8988T (cell line): ENCODE results near the gene HLCS.

Experiments used
- DNase-seq: peaks from one replicate; pipeline ENCODE4 v3.0.0; 2011

Gene HLCS

GRCh38 chr21:36713746-36714145 lies 252.7 kb downstream of the HLCS start:
- no peak for DNase-seq

GRCh38 chr21:36710729-36711048 lies 255.8 kb downstream of the HLCS start:
- no peak for DNase-seq

GRCh38 chr21:36709868-36710728 lies 256.4 kb downstream of the HLCS start:
- no peak for DNase-seq

GRCh38 chr21:36709030-36709867 lies 257.2 kb downstream of the HLCS start:
- no peak for DNase-seq

- no peak for DNase-seq
These were observed 258.0 kb downstream of the HLCS start for GRCh38 chr21:36708286-36709029.

- DNase-seq = no peak
These were observed 258.6 kb downstream of the HLCS start for GRCh38 chr21:36707763-36708285.

GRCh38 chr21:36706951-36707762 lies 259.3 kb downstream of the HLCS start:
- no peak for DNase-seq

GRCh38 chr21:36706482-36706852 lies 260.0 kb downstream of the HLCS start:
- no peak for DNase-seq

GRCh38 chr21:36705679-36706481 lies 260.6 kb downstream of the HLCS start:
- no peak for DNase-seq

GRCh38 chr21:36704958-36705678 lies 261.4 kb downstream of the HLCS start:
- no peak for DNase-seq

- DNase-seq = no peak
These were observed 262.1 kb downstream of the HLCS start for GRCh38 chr21:36704281-36704957.

- DNase-seq = no peak
These were observed 262.7 kb downstream of the HLCS start for GRCh38 chr21:36703626-36704280.

GRCh38 chr21:36703123-36703522 lies 263.3 kb downstream of the HLCS start:
- DNase-seq = no peak

- DNase-seq = no peak
These were observed 263.9 kb downstream of the HLCS start for GRCh38 chr21:36702622-36702968.

- peak; percentile 95 for DNase-seq
These were observed 264.5 kb downstream of the HLCS start for GRCh38 chr21:36701756-36702621.

- DNase-seq = no peak
These were observed 265.3 kb downstream of the HLCS start for GRCh38 chr21:36700971-36701755.
